Stimulated activated CD8-positive, alpha-beta memory T cell treated with anti-CD3 and anti-CD28 coated beads, Interleukin-12 subunit alpha, Interleukin-12 subunit beta, amount 100 ng/mL, for 24 hours (primary cell): ENCODE measurements around the gene GXYLT2.

Source experiments
- DNase-seq: peaks from one replicate; pipeline ENCODE4 v3.0.0-alpha.2; 2020; ENCODE audit errors: extremely low read depth

Gene GXYLT2

DNA sequence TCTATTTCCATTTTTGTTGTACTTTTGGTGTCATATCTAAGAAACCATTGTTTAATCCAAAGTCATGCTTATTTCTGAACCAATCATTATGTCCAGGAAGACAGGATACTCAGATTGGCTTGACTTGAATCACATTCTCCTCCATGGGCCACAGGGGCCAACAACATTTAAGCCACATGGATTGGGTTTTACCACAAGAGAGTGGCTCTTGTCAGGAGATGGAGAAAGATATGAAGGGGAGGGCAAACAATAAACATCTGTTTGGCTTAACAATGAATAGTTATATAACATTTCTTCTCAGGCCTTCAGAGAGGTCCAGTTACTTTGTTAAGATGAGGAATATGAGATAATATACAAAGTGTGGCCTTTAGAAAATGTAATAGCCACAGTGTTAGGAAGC, 44.6 kb downstream of the GXYLT2 start:
- DNase-seq = no peak

DNA sequence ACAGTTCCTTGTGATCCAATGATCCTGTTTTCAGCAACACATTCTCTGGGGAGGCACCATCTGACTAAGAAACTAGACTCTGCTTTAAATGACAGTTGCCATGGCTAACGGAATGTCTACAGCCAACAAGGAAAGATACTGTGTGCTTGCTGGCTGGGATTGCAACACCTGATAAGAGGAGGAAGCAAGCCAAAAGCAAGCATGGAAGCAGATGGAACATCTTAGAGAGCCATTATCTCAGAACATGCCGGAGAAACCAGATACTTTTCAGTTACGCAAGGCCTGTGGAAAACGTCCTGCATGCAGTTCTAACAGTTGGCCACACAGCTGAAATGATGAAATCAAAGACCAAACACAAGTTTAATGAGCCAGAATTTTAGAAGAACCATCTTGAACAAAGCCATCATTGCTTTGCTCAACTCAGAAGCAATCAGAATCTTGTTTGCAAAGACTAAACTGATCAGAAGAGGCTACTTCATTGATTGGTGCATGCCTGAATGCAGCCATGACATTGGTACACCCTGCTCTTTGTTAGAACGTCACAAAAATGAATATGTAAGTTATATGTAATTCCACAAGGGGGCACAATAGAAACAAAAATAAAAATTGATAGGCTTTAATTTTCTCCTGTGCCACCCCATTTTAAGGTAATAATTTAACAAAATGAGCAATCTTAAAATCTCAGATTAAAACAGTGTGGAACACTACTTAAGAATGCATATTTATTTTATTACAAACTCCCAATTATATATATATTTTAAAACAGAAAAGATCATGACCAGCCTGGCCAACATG, 50.8 kb downstream of the GXYLT2 start:
- no peak for DNase-seq

DNA sequence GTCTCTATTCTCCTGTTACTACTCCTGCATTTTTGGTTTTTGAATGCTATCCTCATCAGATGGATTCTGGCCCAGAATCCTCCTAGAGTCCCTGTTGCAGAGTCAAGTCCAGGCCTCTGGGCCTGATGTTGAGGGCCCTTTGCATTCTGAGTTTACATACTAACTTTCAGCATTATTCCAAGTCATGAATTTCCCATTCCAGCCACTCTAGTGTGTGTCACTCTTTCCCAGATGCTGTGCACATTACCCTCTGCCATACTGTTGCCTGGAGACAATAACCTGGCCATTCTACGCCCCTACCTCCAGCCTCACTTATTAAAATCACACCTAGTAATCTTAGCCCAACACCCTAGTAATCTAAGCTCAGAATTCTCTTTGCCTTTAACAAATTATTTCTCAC, 53.4 kb downstream of the GXYLT2 start:
- no peak for DNase-seq

DNA sequence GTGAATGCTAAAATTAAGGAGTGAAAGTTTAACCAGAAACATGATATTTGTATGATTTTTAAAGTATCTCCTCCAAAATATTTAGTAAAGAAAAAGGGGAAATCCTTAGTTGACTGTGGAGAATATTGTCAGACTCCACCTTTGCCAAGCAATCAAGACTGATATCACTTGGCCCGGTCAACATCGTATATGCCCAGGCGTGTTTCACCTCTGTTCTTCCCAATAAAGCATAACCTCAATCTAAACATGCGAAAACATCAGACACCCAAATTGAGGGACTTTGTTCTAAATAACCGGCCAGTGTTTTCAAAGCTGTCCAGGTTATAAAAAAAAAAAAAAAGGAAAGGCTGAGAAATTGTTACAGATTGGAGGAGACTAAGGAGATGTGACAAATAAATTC, 54.6 kb downstream of the GXYLT2 start:
- DNase-seq = no peak

DNA sequence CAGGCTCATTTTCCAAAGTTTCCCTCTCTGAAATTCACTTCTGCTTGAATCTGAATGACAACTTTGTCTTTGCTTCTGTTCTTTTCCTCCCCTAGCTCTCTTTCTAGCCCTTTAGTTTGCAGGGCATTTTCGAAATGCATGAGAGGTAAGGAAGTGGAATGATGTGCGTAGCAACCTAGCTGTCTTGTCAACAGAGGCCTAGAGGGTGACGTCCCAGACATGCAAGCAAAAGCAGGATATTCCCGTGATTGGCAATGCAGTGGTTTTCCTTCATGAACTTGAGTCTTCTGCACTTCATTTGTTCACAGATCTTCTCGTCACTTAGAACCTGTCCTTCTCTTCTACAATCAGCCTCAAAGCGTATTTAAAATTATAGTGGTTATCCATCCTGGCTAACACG, 56.9 kb downstream of the GXYLT2 start:
- DNase-seq = no peak

DNA sequence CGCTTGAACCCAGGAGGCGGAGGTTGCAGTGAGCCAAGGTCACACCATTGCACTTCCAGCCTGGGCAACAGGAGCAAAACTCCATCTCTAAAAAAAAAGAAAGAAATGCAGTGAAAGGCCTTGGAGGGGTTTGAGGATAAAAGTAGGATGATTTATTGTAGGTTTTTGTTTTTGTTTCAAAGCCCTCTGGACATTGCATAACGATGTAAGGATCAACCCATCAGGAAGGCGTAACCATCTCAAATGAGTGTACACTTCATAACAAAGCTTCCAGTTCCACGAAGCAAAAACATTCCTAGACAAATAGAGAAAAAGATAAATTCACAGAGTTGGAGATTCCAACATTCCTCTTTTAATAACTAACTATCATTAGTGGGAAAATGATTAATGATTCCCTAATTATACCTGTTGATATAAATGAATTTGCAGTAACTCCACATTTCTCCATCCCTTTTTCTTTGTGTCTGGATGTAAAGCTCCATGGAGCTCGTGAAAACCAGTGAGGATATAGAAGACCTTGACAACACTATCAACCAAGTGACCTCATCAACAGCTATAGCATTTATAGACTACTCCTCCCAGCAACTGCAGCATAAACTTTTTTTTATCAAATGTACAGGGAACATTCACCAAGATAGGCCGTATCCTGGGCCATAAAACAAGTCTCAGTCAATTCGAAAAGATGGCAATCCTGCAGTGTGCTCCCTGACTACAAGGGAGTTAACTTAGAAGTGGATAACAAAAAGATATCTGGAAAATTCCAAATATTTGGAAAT, 60.1 kb downstream of the GXYLT2 start:
- no peak for DNase-seq

DNA sequence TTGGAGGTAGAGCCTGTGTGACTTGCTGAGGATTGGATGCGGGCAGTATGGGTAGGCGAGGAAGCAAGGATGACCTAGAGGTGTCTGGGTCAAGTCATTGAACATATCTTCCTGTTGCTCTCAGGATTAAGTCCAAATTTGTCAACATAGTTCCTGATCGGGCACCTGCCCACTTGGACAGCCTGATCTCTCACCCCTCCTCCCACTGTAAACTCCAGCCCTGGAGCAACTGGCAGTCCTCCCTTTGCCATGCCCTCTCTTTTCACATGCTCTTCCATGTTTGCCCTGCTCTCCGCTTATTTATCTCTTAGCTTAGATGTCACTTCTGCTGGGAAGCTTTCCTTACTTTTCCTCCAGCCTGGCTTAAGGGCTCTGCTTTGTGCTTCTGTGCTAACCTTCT, 61.2 kb downstream of the GXYLT2 start:
- no peak for DNase-seq

DNA sequence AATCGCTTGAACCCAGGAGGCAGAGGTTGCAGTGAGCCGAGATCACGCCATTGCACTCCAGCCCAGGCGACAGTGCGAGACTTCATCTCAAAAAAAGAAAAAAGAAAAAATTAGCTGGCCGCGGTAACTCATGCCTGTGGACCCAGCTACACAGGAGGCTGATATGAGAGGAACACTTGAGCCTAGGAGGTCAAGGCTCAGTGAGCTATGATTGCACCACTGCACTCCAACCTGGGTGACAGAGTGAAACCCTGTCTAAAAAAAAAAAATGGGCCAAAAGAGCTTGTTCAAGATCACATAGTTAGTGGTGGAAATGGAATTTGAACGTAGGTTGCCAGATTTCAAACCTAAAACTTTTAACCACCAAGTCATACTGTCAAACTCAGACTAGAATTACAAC, 62.5 kb downstream of the GXYLT2 start:
- DNase-seq = no peak

DNA sequence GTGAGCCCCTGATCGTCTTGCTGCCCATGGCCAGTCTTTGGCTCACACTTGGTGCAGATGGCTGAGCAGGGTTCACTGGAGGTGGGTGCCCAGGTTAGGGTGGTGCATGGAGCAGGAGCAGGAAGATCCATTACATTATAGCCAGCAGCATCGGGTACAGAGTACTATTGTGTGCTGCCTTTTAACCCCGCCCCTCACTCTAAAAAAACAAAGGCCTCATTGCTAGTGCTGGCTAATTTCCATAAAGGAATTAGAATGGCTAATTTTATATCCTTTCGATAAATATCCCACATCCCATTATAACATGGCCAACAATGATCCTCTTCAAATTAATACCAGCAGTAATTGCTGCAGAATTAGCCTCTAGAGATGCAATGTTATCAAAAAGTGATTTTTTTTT, 63.0 kb downstream of the GXYLT2 start:
- DNase-seq = no peak

DNA sequence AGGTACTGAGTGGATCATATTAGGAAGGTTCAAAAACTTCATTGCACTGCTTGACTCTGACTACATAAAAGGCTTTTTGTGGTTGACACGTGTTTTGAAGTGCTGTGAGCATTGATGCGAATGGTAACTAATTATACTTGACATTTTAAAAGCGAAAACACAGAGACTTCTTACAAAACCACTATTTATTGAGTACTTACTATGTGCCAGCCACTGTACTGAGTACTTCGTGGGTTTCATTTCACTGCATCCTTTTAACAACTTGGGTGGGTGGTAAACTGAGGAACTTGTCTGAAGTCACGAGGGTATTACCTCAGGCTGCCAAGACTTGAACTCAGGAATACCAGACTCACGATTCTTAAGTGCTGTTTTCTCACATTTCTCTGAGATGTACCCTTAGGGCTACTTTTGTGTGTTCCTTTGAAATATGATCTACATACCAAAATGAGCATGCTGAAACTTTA, 63.4 kb downstream of the GXYLT2 start:
- no peak for DNase-seq

DNA sequence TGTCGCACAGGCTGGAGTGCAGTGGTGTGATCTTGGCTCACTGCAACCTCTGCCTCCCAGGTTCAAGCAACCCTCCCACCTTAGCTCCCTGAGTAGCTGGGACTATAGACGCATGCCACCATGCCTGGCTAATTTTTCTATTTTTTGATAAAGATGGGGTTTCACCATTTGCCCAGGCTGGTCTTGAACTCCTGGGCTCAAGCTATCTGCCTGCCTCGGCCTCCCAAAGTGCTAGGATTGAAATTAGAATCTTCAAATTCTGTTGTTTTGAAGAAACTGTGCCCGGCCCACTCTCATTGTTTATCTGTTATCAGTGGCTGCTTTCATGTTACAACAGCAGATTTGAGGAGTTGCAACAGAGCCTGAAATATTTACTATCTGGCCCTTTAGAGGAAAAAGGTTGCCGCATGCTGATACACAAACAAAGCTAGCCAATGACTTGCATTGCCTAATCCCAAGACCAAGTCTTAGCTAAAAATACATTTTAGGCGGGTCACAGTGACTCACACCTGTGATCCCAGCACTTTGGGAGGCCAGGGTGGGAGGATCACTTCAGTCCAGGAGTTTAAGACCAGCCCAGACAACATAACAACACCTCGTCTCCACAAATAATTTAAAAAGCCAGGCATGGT, 65.6 kb downstream of the GXYLT2 start:
- DNase-seq = no peak

DNA sequence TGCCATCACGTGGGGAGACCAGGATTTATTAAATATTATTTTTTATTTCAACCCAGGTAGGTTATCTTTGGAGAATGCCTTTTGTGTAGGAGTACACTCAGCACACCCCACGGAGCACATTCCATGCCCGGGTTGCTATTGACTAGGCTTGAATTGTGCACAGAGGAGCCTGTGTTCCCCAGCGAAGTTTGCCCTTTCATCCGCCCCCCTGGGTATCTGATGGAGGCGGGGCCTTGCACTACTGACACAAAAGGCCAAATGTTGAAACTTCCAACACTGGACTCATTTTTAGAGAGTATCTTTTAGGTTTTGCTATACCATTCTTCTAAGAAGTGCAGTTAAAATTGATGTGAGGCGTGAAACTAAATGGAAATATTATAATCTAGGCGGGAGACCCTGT, 69.5 kb downstream of the GXYLT2 start:
- no peak for DNase-seq

DNA sequence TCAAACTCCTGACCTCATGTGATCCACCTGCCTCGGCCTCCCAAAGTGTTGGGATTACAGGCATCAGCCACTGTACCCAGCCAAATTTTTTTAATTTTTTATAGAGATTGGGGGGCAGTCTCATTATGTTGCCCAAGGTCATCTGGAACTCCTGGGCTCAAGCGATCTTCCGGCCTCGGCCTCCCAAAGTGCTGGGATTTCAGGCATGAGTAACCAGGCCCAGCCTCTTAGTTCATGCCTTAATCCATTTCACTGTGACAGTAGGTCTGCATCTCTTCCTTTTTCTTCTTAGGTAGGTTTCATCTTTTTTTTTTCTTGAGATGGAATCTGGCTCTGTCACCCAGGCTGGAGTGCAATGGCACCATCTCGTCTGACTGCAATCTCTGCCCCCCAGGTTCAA, 71.5 kb downstream of the GXYLT2 start:
- no peak for DNase-seq

DNA sequence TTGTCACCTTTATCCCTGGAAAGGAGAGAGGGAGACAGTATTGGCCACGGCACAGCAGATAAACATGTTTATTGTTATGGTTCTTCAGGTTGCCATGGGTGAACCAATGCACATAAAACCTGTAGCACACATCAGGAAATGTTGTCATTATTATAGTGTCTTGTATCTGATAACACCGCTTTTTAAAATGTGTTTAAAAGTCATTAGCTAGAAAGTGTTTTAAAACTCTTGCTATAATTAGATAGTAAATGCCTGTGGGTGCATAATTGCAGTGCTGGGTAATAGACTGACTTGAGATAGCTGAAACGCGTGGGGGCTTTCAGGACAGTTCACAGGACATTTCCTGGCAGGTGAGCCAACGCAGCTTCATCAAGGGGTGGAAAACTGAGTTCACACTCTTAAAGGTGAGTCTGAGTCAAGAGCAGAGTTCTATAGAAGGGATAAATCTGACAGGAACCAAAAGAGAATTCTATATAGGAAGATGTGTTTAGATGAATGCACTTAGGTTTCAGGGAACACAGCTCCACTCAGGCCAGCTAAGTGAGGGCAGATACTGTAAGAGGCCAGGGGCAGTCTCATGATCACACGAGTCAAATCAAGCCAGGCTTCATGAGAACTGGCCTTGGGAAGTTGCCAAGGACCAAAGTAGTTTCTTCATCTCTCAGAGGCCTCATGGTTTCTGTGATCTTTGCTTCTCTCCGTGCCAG, 73.1 kb downstream of the GXYLT2 start:
- DNase-seq = no peak

DNA sequence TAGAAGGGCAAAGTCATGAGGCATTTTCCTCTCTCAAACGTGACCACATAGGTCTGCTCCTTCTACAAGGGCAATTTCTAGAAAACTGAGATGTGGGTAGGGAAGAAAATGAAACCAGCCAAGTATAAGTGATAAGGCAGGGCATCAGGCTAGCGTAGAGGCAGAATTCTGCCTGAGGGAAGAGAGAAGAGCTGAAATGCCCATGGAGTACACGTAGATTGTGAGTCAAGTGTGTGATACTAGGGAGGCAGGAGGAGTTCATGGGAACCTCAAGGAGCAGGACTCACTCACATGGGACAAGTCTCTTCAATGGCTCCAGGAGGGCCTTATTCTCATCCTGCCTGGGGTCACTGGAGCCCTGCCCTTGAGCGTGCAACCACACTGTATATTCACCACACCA, 73.9 kb downstream of the GXYLT2 start:
- no peak for DNase-seq

DNA sequence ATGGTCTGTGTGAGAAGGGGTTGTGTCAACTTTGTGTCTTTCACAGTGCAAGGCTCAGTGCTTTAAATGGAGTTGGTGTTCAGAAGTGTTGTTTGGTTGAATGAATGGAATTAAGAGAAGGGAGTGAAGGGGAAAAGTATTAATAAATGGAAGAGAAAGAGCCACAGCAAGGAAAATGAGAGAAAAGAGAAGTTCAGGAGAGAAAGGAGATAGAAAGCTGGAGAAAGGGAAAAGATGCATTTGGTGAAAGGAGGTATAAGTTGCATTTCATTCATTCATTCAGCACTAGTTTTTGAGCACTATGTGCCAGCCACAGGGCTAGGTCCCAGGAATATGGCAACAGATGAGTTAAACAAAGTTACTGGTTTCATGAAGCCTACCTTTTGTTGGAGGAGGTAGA, 74.5 kb downstream of the GXYLT2 start:
- no peak for DNase-seq

DNA sequence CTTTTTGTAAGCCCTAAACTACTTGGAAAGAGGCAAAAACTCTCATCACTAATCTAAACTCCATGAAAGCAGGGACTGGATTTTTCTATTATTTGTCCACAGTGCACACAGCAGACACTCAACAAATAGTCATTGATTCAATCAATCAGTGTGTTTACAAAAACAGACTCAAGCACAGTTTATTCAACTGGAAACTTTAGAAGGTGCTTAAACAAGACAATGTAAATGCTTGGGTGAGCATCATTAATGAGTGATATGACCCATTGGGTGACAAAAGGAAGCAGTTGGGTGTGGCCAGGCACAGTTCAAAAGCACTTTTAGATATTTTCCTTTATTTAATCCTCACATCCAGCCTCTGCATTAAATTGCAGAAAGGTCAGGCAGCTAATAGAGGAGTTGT, 76.8 kb downstream of the GXYLT2 start:
- DNase-seq = no peak

DNA sequence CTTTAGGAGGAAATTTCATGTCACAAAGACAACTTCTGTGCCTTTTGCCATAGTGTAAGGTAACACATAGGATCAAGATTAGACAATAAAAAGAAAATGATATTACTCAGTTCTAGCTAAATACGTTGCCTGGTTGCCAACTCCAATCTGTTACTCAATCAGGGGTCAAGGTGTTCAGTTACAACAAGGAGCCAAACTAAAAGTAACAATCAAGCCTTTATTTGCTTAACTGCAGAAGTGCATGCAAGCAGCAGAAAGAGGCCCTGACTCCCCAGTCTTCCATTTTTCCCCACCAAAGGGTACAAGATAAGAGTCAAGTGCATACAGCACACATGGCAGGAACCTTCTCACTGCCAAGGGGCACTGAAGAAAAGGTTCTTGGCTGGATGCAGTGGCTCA, 80.4 kb downstream of the GXYLT2 start:
- DNase-seq = no peak

DNA sequence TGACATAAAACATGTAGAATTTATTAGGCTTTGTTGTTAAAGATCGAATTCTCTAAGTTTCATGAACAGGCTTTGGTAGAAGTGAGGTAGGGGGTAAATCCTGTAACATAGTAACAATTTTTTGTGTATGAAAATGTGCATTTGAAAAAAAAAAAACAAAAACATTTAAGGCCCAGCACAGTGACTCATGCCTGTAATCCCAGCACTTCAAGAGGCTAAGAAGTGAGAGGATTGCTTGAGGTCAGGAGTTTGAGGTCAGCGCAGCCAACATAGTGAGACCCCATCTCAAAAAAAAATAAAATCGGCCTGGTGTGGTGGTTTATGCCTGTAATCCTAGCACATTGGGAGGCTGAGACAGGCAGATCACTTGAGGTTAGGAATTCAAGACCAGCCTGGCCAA, 81.9 kb downstream of the GXYLT2 start:
- DNase-seq = no peak

DNA sequence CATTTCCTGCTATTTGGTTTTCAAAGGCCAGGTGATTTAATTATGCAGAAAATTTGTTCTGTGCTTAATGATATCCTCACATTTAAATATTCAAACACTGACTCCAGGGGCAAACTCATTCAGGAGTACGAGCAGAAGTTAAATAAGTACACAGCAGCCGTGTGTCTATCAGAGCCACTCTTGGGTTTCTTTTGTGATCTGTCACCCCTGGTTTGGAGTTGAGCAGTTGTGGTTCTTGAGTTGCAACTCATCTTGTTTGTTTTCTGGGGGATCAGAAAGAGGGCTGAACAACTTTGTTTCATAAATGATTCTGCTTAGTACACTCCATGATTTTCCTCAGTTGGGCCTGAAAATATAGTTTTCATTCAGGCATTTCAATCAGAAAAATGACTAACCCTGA, 83.1 kb downstream of the GXYLT2 start:
- no peak for DNase-seq

DNA sequence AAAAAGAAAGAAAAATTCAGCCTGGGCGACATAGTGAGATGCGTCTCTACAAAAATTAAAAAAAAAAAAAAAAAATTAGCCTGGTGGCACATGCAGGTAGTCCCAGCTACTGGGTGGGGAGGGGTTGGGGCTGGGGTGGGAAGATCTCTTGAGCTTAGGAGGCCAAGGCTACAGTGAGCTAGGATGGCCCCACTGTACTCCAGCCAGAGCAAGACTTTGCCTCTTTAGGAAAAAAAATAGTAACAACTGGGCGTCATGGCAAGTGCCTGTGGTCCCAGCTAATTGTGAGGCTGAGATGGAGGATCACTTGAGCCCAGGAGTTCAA, 84.8 kb downstream of the GXYLT2 start:
- no peak for DNase-seq

DNA sequence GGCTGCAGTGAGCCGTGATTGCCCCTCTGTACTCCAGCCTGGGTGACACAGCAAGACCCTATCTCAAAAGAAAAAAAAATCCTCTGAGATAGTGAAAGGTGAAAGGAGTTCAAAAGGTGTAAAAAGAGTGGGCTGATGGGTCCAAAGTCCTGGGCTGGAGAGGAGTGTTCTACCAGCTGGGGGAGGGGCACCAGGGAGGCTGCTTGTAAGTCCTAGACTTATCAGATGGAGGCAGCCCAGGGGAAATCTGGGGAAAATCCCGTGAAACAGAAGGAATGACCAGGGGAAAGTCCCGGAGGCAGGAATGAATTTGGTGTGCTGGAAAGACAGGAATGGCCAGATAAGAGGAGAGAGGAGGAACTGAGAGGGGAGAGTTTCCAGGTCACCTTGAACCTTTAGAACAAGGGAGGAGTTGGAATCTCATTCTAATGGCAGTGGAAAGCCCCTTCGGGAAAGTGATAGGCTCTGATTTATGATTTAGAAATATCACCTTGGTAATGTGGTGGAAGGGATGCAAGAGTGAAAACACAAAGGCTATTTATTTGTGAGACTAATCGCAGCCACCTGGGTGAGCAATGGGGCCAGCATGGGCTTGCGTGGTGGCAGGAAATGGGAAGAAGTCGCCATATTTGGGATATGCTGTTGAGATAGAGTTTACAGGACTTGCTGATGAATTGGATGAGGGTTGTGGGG, 85.3 kb downstream of the GXYLT2 start:
- DNase-seq = no peak
